Measurements from ENCODE around the gene MEOX1.
"Not testable (repeated sequence)": the region's sequence is repeated elsewhere in the genome, so short reads cannot be mapped to it uniquely, and the experiment has no call there.

Gene MEOX1

GRCh38 chr17:43626023-43626422 is 35.7 kb downstream of the MEOX1 start:
- DNase-seq: no peak
- intact Hi-C loops (cut with DNase I): no loop called here

- intact Hi-C loops (cut with DNase I): no loop called here
- DNase-seq: no peak
Observed at GRCh38 chr17:43625606-43626005, 36.1 kb downstream of the MEOX1 start.

GRCh38 chr17:43620581-43620980 is 41.1 kb downstream of the MEOX1 start:
- no peak for DNase-seq
- intact Hi-C loops (cut with DNase I): no loop called here

- intact Hi-C loops (cut with DNase I): no loop called here
- peak in 1 of 10 donors; percentile 74 for DNase-seq
Observed at GRCh38 chr17:43620147-43620546, 41.6 kb downstream of the MEOX1 start.

GRCh38 chr17:43619705-43620104 is 42.0 kb downstream of the MEOX1 start:
- peak in 1 of 10 donors; percentile 72 for DNase-seq
- intact Hi-C loops (cut with DNase I): no loop called here

- DNase-seq: no peak
- intact Hi-C loops (cut with DNase I): no loop called here
Observed at GRCh38 chr17:43618276-43618675, 43.4 kb downstream of the MEOX1 start.

- intact Hi-C loops (cut with DNase I): no loop called here
- DNase-seq: peak in 1 of 10 donors; percentile 57
Observed at GRCh38 chr17:43616852-43617251, 44.9 kb downstream of the MEOX1 start.

- intact Hi-C loops (cut with DNase I): no loop called here
- DNase-seq: no peak
Observed at GRCh38 chr17:43616421-43616820, 45.3 kb downstream of the MEOX1 start.

GRCh38 chr17:43616029-43616351 is 45.7 kb downstream of the MEOX1 start:
- no peak for DNase-seq
- intact Hi-C loops (cut with DNase I): no loop called here

GRCh38 chr17:43615330-43616028 is 46.2 kb downstream of the MEOX1 start:
- intact Hi-C loops (cut with DNase I): no loop called here
- peak in 1 of 10 donors; percentile 33 for DNase-seq

- DNase-seq: peak in 1 of 10 donors; percentile 20
- intact Hi-C loops (cut with DNase I): no loop called here
Observed at GRCh38 chr17:43614561-43614960, 47.2 kb downstream of the MEOX1 start.

- DNase-seq: peak in 7 of 10 donors; percentile 16 to 90 (median 60)
- intact Hi-C loops (cut with DNase I): no loop called here
Observed at GRCh38 chr17:43613917-43614316, 47.8 kb downstream of the MEOX1 start.

GRCh38 chr17:43612515-43612914 is 49.2 kb downstream of the MEOX1 start:
- DNase-seq: peak in 1 of 10 donors; percentile 30
- intact Hi-C loops (cut with DNase I): no loop called here

- intact Hi-C loops (cut with DNase I): no loop called here
- peak in 1 of 10 donors; percentile 14 for DNase-seq
Observed at GRCh38 chr17:43611230-43611969, 50.3 kb downstream of the MEOX1 start.

GRCh38 chr17:43609613-43610385 is 51.9 kb downstream of the MEOX1 start:
- intact Hi-C loops (cut with DNase I): no loop called here
- DNase-seq: peak in 1 of 10 donors; percentile 27

- intact Hi-C loops (cut with DNase I): no loop called here
- peak in 1 of 10 donors; percentile 15 for DNase-seq
Observed at GRCh38 chr17:43608313-43608712, 53.4 kb downstream of the MEOX1 start.

- no peak for DNase-seq
- intact Hi-C loops (cut with DNase I): no loop called here
Observed at GRCh38 chr17:43604549-43604948, 57.2 kb downstream of the MEOX1 start.

GRCh38 chr17:43603321-43603720 is 58.4 kb downstream of the MEOX1 start:
- intact Hi-C loops (cut with DNase I): no loop called here
- no peak for DNase-seq

- DNase-seq; intact Hi-C loops (cut with DNase I): not testable (repeated sequence)
Observed at GRCh38 chr17:43602556-43602955, 59.2 kb downstream of the MEOX1 start.

- intact Hi-C loops (cut with DNase I): no loop called here
- DNase-seq: peak in 2 of 10 donors; percentile 15 to 86
Observed at GRCh38 chr17:43601280-43602039, 60.3 kb downstream of the MEOX1 start.
